ENCODE results near the gene BCLAF1.

DNA sequence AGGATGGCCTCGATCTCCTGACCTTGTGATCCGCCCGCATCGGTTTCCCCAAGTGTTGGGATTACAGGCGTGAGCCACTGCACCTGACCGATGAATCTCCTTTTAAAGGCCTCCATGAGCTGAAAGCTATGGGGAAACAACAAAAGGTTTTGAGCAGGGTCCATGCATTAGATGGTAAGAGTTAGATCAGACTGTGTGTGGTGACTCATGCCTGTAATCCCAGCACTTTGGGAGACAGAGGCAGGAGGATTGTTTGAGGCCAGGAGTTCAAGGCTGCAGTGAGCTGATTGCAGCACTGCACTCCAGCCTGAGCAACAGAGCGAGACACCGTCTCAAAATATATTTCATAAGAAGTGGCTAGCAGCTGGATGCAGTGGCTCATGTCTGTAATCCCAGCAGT is 41.0 kb upstream of the BCLAF1 start:
- TF ChIP-seq, protein P1, sequence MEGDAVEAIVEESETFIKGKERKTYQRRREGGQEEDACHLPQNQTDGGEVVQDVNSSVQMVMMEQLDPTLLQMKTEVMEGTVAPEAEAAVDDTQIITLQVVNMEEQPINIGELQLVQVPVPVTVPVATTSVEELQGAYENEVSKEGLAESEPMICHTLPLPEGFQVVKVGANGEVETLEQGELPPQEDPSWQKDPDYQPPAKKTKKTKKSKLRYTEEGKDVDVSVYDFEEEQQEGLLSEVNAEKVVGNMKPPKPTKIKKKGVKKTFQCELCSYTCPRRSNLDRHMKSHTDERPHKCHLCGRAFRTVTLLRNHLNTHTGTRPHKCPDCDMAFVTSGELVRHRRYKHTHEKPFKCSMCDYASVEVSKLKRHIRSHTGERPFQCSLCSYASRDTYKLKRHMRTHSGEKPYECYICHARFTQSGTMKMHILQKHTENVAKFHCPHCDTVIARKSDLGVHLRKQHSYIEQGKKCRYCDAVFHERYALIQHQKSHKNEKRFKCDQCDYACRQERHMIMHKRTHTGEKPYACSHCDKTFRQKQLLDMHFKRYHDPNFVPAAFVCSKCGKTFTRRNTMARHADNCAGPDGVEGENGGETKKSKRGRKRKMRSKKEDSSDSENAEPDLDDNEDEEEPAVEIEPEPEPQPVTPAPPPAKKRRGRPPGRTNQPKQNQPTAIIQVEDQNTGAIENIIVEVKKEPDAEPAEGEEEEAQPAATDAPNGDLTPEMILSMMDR (IDR thresholded peaks at IDR 0.05 in 2 of 3, conservative IDR thresholded peaks at IDR 0.05 in 1 of 3; ENCODE audit: borderline replicate concordance in 1 of 3, insufficient read depth in 1 of 3, low read depth in 2 of 3, low read length in 2 of 3), result no peak
- TF ChIP-seq ELF1 (IDR thresholded peaks at IDR 0.05; ENCODE audit: borderline replicate concordance, low read depth) (no peak), ZNF274 (IDR thresholded peaks at IDR 0.05; ENCODE audit: low read depth, low read length) (no peak), YY1 (IDR thresholded peaks at IDR 0.05; ENCODE audit: extremely low read depth, insufficient replicate concordance, low read depth, low read length) (no peak), POLR2AphosphoS5 (IDR thresholded peaks at IDR 0.05; ENCODE audit: low read depth, low read length) (no peak), POLR2A (IDR thresholded peaks at IDR 0.05; ENCODE audit: borderline replicate concordance, extremely low read depth, insufficient read depth, insufficient read length) (no peak), ZBTB33 (IDR thresholded peaks at IDR 0.05; ENCODE audit: extremely low read depth, insufficient replicate concordance, low read length) (no peak), EZH2 (IDR thresholded peaks at IDR 0.05) (no peak), FOSL1 (IDR thresholded peaks at IDR 0.05; ENCODE audit: low read depth) (no peak), TCF7L2 (IDR thresholded peaks at IDR 0.05; ENCODE audit: borderline replicate concordance, extremely low read depth, insufficient read depth, insufficient read length) (no peak), EZH2phosphoT487 (IDR thresholded peaks at IDR 0.05; ENCODE audit: borderline replicate concordance) (no peak)
- TF ChIP-seq, protein P2, sequence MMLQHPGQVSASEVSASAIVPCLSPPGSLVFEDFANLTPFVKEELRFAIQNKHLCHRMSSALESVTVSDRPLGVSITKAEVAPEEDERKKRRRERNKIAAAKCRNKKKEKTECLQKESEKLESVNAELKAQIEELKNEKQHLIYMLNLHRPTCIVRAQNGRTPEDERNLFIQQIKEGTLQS (IDR thresholded peaks at IDR 0.05), result no peak

Measured in HCT116 (cell line).